ENCODE results near the gene LNPK.

DNA sequence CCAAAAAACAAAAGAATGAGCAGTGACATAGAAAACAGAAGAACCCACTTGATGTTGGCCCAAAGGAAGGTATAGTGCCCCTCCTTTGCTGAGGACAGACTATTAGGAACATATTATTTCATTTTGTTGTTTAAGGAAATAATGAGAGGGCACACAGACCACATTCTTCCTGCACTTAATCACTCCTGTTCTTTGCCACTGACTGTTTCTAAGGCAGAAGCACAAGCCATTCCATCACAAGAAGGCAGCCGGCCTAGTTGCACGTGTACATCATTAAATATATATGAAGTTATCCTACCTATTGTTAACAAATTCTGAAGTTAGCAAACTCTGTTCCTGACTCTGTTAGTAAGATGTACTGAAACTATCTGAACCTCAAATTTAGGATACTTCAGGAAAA, 110.0 kb downstream of the LNPK start:
- TF ChIP-seq CTCF (conservative IDR thresholded peaks at IDR 0.05; ENCODE audit: low read depth, low read length) (no peak), RAD21 (IDR thresholded peaks at IDR 0.05; ENCODE audit: low read length) (no peak), POLR2A (IDR thresholded peaks at IDR 0.05; ENCODE audit: low read depth, low read length) (no peak)
- TF ChIP-seq, protein P1, sequence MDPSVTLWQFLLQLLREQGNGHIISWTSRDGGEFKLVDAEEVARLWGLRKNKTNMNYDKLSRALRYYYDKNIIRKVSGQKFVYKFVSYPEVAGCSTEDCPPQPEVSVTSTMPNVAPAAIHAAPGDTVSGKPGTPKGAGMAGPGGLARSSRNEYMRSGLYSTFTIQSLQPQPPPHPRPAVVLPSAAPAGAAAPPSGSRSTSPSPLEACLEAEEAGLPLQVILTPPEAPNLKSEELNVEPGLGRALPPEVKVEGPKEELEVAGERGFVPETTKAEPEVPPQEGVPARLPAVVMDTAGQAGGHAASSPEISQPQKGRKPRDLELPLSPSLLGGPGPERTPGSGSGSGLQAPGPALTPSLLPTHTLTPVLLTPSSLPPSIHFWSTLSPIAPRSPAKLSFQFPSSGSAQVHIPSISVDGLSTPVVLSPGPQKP (IDR thresholded peaks at IDR 0.05; ENCODE audit: borderline replicate concordance, low read depth, low read length), result no peak
